Measurements from ENCODE around the gene DNM3.
A peak's percentile ranks its signal among the peaks of the same experiment; 100 is the strongest.

Gene DNM3

GRCh38 chr1:171805395-171806115 lies 35.7 kb upstream of the DNM3 start:
- Mint-ChIP-seq H3K4me3 (no peak overlapping the region), H3K4me1 (peaks cover 7% of the 10 kb centered on the region), H3K27me3 (no peaks in the 10 kb centered on the region), H3K9me3 (no peaks in the 10 kb centered on the region), H3K27ac (peak overlapping the region in 1 of 2 donors; percentile 74)
- no peak for DNase-seq
- peak; percentile 49 for ATAC-seq

GRCh38 chr1:171807556-171807955 lies 33.7 kb upstream of the DNM3 start:
- no peak for ATAC-seq
- H3K27ac Mint-ChIP-seq: no peak overlapping the region
- peaks cover 7% of the 10 kb centered on the region for H3K4me1 Mint-ChIP-seq
- H3K4me3 Mint-ChIP-seq: no peak overlapping the region
- H3K27me3 Mint-ChIP-seq: no peaks in the 10 kb centered on the region
- DNase-seq: no peak
- no peaks in the 10 kb centered on the region for H3K9me3 Mint-ChIP-seq

GRCh38 chr1:171809834-171810233 lies 31.5 kb upstream of the DNM3 start:
- Mint-ChIP-seq H3K9me3 (no peaks in the 10 kb centered on the region), H3K27ac (no peak overlapping the region), H3K4me1 (peaks cover 7% of the 10 kb centered on the region), H3K27me3 (no peaks in the 10 kb centered on the region), H3K4me3 (no peak overlapping the region)
- DNase-seq: no peak
- no peak for ATAC-seq

GRCh38 chr1:171811672-171812071 lies 29.6 kb upstream of the DNM3 start:
- Mint-ChIP-seq H3K9me3 (no peaks in the 10 kb centered on the region), H3K4me3 (no peak overlapping the region), H3K27ac (no peak overlapping the region), H3K4me1 (no peaks in the 10 kb centered on the region), H3K27me3 (no peaks in the 10 kb centered on the region)
- ATAC-seq: no peak
- DNase-seq: no peak

GRCh38 chr1:171814692-171815091 lies 26.6 kb upstream of the DNM3 start:
- Mint-ChIP-seq H3K27ac (no peak overlapping the region), H3K4me3 (no peak overlapping the region), H3K9me3 (no peaks in the 10 kb centered on the region), H3K27me3 (no peaks in the 10 kb centered on the region), H3K4me1 (peaks cover 17% of the 10 kb centered on the region)
- no peak for ATAC-seq
- DNase-seq: no peak

GRCh38 chr1:171816300-171816901 lies 24.9 kb upstream of the DNM3 start:
- ATAC-seq: no peak
- Mint-ChIP-seq H3K27ac (no peak overlapping the region), H3K9me3 (no peaks in the 10 kb centered on the region), H3K4me3 (no peak overlapping the region), H3K4me1 (peaks cover 17% of the 10 kb centered on the region), H3K27me3 (no peaks in the 10 kb centered on the region)
- DNase-seq: no peak

GRCh38 chr1:171817511-171818265 lies 23.6 kb upstream of the DNM3 start:
- peak; percentile 99 for ATAC-seq
- DNase-seq: peak; percentile 39 to 62
- no peaks in the 10 kb centered on the region for H3K9me3 Mint-ChIP-seq
- H3K27me3 Mint-ChIP-seq: no peaks in the 10 kb centered on the region
- peak overlapping the region; percentile 90 to 94 for H3K27ac Mint-ChIP-seq
- H3K4me1 Mint-ChIP-seq: peaks cover 17% of the 10 kb centered on the region
- H3K4me3 Mint-ChIP-seq: peak overlapping the region; percentile 29 to 44

GRCh38 chr1:171819946-171820345 lies 21.4 kb upstream of the DNM3 start:
- DNase-seq (no peak), ATAC-seq (no peak)
- Mint-ChIP-seq H3K4me3 (no peak overlapping the region), H3K27ac (no peak overlapping the region), H3K9me3 (peaks cover 3 to 4% of the 10 kb centered on the region in 2 donors), H3K27me3 (no peaks in the 10 kb centered on the region), H3K4me1 (peaks cover 17% of the 10 kb centered on the region)

GRCh38 chr1:171826973-171827372 lies 14.3 kb upstream of the DNM3 start:
- Mint-ChIP-seq H3K27ac (no peak overlapping the region), H3K4me1 (no peaks in the 10 kb centered on the region), H3K4me3 (no peak overlapping the region), H3K9me3 (peaks cover 34 to 41% of the 10 kb centered on the region in 2 donors), H3K27me3 (no peaks in the 10 kb centered on the region)
- DNase-seq (no peak), ATAC-seq (no peak)

GRCh38 chr1:171828794-171829193 lies 12.5 kb upstream of the DNM3 start:
- no peaks in the 10 kb centered on the region for H3K4me1 Mint-ChIP-seq
- no peak overlapping the region for H3K27ac Mint-ChIP-seq
- no peaks in the 10 kb centered on the region for H3K27me3 Mint-ChIP-seq
- DNase-seq: no peak
- ATAC-seq: no peak
- no peak overlapping the region for H3K4me3 Mint-ChIP-seq
- H3K9me3 Mint-ChIP-seq: peaks cover 34 to 41% of the 10 kb centered on the region in 2 donors

GRCh38 chr1:171833091-171833825 lies 8.0 kb upstream of the DNM3 start:
- no peaks in the 10 kb centered on the region for H3K27me3 Mint-ChIP-seq
- no peak overlapping the region for H3K27ac Mint-ChIP-seq
- DNase-seq (no peak), ATAC-seq (no peak)
- H3K9me3 Mint-ChIP-seq: peaks cover 6 to 7% of the 10 kb centered on the region in 2 donors
- H3K4me3 Mint-ChIP-seq: no peak overlapping the region
- H3K4me1 Mint-ChIP-seq: no peaks in the 10 kb centered on the region

- H3K9me3 Mint-ChIP-seq: no peaks in the 10 kb centered on the region
- ATAC-seq (no peak), DNase-seq (no peak)
- H3K27ac Mint-ChIP-seq: no peak overlapping the region
- H3K4me1 Mint-ChIP-seq: no peaks in the 10 kb centered on the region
- H3K27me3 Mint-ChIP-seq: no peaks in the 10 kb centered on the region
- no peak overlapping the region for H3K4me3 Mint-ChIP-seq
These were observed 6.5 kb upstream of the DNM3 start for GRCh38 chr1:171834821-171835220.

GRCh38 chr1:171835891-171836290 lies 5.4 kb upstream of the DNM3 start:
- no peak overlapping the region for H3K27ac Mint-ChIP-seq
- peaks cover 6% of the 10 kb centered on the region for H3K4me1 Mint-ChIP-seq
- no peak for ATAC-seq
- no peaks in the 10 kb centered on the region for H3K27me3 Mint-ChIP-seq
- no peak overlapping the region for H3K4me3 Mint-ChIP-seq
- H3K9me3 Mint-ChIP-seq: no peaks in the 10 kb centered on the region
- no peak for DNase-seq

GRCh38 chr1:171841931-171842761 lies 848 bp downstream of the DNM3 start:
- no peaks in the 10 kb centered on the region for H3K9me3 Mint-ChIP-seq
- H3K27ac Mint-ChIP-seq: no peak overlapping the region
- ATAC-seq (peak; percentile 39), DNase-seq (peak; percentile 5 to 15)
- H3K27me3 Mint-ChIP-seq: peaks cover 32% of the 10 kb centered on the region
- H3K4me1 Mint-ChIP-seq: peaks cover 25% of the 10 kb centered on the region
- peak overlapping the region; percentile 81 to 92 for H3K4me3 Mint-ChIP-seq

GRCh38 chr1:171844381-171844780 lies 3.1 kb downstream of the DNM3 start:
- peaks cover 37% of the 10 kb centered on the region for H3K27me3 Mint-ChIP-seq
- ATAC-seq: no peak
- H3K9me3 Mint-ChIP-seq: no peaks in the 10 kb centered on the region
- no peak for DNase-seq
- no peak overlapping the region for H3K4me3 Mint-ChIP-seq
- no peak overlapping the region for H3K27ac Mint-ChIP-seq
- peaks cover 25% of the 10 kb centered on the region for H3K4me1 Mint-ChIP-seq

Data from stimulated activated naive CD8-positive, alpha-beta T cell treated with anti-CD3 and anti-CD28 coated beads, Interleukin-15, amount 100 ng/mL, for 72 hours (primary cell).